Activated CD4-positive, alpha-beta T cell treated with anti-CD3 and anti-CD28 coated beads, Interleukin-10, Interleukin-2, amounts not matched to agents 100 ng/mL and 50 ng/mL, durations not matched to agents 16 hours and 8 hours (primary cell): ENCODE results near the gene TMEM97.

Experiments
- DNase-seq: peaks from one replicate; pipeline ENCODE4 v3.0.0-alpha.2; 2020

Gene TMEM97

GRCh38 chr17:28317099-28317965, 1.7 kb upstream of the TMEM97 start:
- DNase-seq, result no peak

- DNase-seq, result no peak
Measured at GRCh38 chr17:28317966-28318758, 838 bp upstream of the TMEM97 start.

GRCh38 chr17:28319598-28319935, 567 bp downstream of the TMEM97 start:
- no peak for DNase-seq

GRCh38 chr17:28320215-28321061, 1.4 kb downstream of the TMEM97 start:
- DNase-seq, result no peak

- DNase-seq, result no peak
Measured at GRCh38 chr17:28324267-28324745, 5.3 kb downstream of the TMEM97 start.

GRCh38 chr17:28324781-28325180, 5.8 kb downstream of the TMEM97 start:
- DNase-seq, result no peak

GRCh38 chr17:28325211-28325610, 6.2 kb downstream of the TMEM97 start:
- no peak for DNase-seq

- DNase-seq, result no peak
Measured at GRCh38 chr17:28326114-28326513, 7.1 kb downstream of the TMEM97 start.

GRCh38 chr17:28327031-28327607, 8.1 kb downstream of the TMEM97 start:
- peak; percentile 89 for DNase-seq

- no peak for DNase-seq
Measured at GRCh38 chr17:28327709-28328108, 8.7 kb downstream of the TMEM97 start.

GRCh38 chr17:28328325-28328724, 9.3 kb downstream of the TMEM97 start:
- DNase-seq, result no peak

- no peak for DNase-seq
Measured at GRCh38 chr17:28330671-28331070, 11.7 kb downstream of the TMEM97 start.

- DNase-seq, result no peak
Measured at GRCh38 chr17:28331891-28332420, 13.0 kb downstream of the TMEM97 start.

GRCh38 chr17:28333083-28333746, 14.2 kb downstream of the TMEM97 start:
- no peak for DNase-seq

- no peak for DNase-seq
Measured at GRCh38 chr17:28334171-28334570, 15.2 kb downstream of the TMEM97 start.

- no peak for DNase-seq
Measured at GRCh38 chr17:28334666-28335200, 15.7 kb downstream of the TMEM97 start.

GRCh38 chr17:28335201-28335958, 16.4 kb downstream of the TMEM97 start, which contains the start of the genes IFT20 and TNFAIP1:
Gene IFT20, minus strand, starts transcription at chr17:28335472. Its CDS starts 3,487 bp downstream, at chr17:28331985.
Gene TNFAIP1, plus strand, starts transcription at chr17:28335761. Its CDS starts 3,761 bp downstream, at chr17:28339522.
- DNase-seq, result peak; percentile 100

- peak; percentile 24 for DNase-seq
Measured at GRCh38 chr17:28335959-28336871, 17.2 kb downstream of the TMEM97 start.

GRCh38 chr17:28338056-28338768, 19.2 kb downstream of the TMEM97 start:
- no peak for DNase-seq
